Measurements from ENCODE around the gene TMEM135. TPM values are rescaled to one million over a fixed set of nuclear protein-coding genes. Genes with fewer than 3 reads are reported as not detected.
"Not testable (repeated sequence)": the region's sequence is repeated elsewhere in the genome, so short reads cannot be mapped to it uniquely, and the experiment has no call there.

TMEM135 gene
- total RNA-seq, 1 donor from 2014 or later: 28.8 TPM

- Mint-ChIP-seq H3K9me3 (peaks cover 6% of the 10 kb centered on the region), H3K27ac (no peak overlapping the region), H3K4me3 (no peak overlapping the region), H3K36me3 (ENCODE audit: low read depth) (peaks cover 3% of the 10 kb centered on the region), H3K4me1 (ENCODE audit: low read depth) (no peaks in the 10 kb centered on the region), H3K27me3 (ENCODE audit: insufficient read depth) (no peaks in the 10 kb centered on the region)
- no peak for DNase-seq (ENCODE audit: low spot score)
- intact Hi-C loops (cut with micrococcal nuclease): no loop called here
Measured at GRCh38 chr11:87139475-87139874, 101.7 kb downstream of the TMEM135 start.

- Mint-ChIP-seq H3K4me1 (ENCODE audit: low read depth) (no peaks in the 10 kb centered on the region), H3K4me3 (no peak overlapping the region), H3K9me3 (peaks cover 6% of the 10 kb centered on the region), H3K36me3 (ENCODE audit: low read depth) (peaks cover 3% of the 10 kb centered on the region), H3K27me3 (ENCODE audit: insufficient read depth) (no peaks in the 10 kb centered on the region), H3K27ac (no peak overlapping the region)
- intact Hi-C loops (cut with micrococcal nuclease): no loop called here
- no peak for DNase-seq (ENCODE audit: low spot score)
Measured at GRCh38 chr11:87141322-87141721, 103.6 kb downstream of the TMEM135 start.

GRCh38 chr11:87141980-87142514, 104.3 kb downstream of the TMEM135 start:
- no peaks in the 10 kb centered on the region for H3K4me1 Mint-ChIP-seq (ENCODE audit: low read depth)
- intact Hi-C loops (cut with micrococcal nuclease): no loop called here

GRCh38 chr11:87142594-87142993, 104.9 kb downstream of the TMEM135 start:
- peaks cover 2% of the 10 kb centered on the region for H3K36me3 Mint-ChIP-seq (ENCODE audit: low read depth)
- no peaks in the 10 kb centered on the region for H3K27me3 Mint-ChIP-seq (ENCODE audit: insufficient read depth)
- intact Hi-C loops (cut with micrococcal nuclease): no loop called here
- H3K9me3 Mint-ChIP-seq: peaks cover 6% of the 10 kb centered on the region
- H3K27ac Mint-ChIP-seq: no peak overlapping the region
- no peak for DNase-seq (ENCODE audit: low spot score)
- no peak overlapping the region for H3K4me3 Mint-ChIP-seq
- no peaks in the 10 kb centered on the region for H3K4me1 Mint-ChIP-seq (ENCODE audit: low read depth)

More at GRCh38 chr11:87141980-87142514, 104.3 kb downstream of the TMEM135 start:
- H3K9me3 Mint-ChIP-seq: peaks cover 6% of the 10 kb centered on the region
- no peaks in the 10 kb centered on the region for H3K27me3 Mint-ChIP-seq (ENCODE audit: insufficient read depth)
- no peak overlapping the region for H3K27ac Mint-ChIP-seq
- DNase-seq (ENCODE audit: low spot score): no peak
- no peak overlapping the region for H3K4me3 Mint-ChIP-seq
- H3K36me3 Mint-ChIP-seq (ENCODE audit: low read depth): peaks cover 3% of the 10 kb centered on the region

GRCh38 chr11:87143641-87144040, 105.9 kb downstream of the TMEM135 start:
- H3K9me3 Mint-ChIP-seq: peaks cover 6% of the 10 kb centered on the region
- intact Hi-C loops (cut with micrococcal nuclease): loop anchor here (1.0 kb wide), 1 partner anchor 19 kb away; no protein-coding TSS in a partner anchor
- DNase-seq (ENCODE audit: low spot score): no peak
- no peak overlapping the region for H3K4me3 Mint-ChIP-seq
- H3K27me3 Mint-ChIP-seq (ENCODE audit: insufficient read depth): no peaks in the 10 kb centered on the region
- peaks cover 2% of the 10 kb centered on the region for H3K36me3 Mint-ChIP-seq (ENCODE audit: low read depth)
- H3K27ac Mint-ChIP-seq: no peak overlapping the region
- no peaks in the 10 kb centered on the region for H3K4me1 Mint-ChIP-seq (ENCODE audit: low read depth)

GRCh38 chr11:87144252-87144651, 106.5 kb downstream of the TMEM135 start:
- Mint-ChIP-seq H3K36me3 (ENCODE audit: low read depth) (peaks cover 3% of the 10 kb centered on the region), H3K4me1 (ENCODE audit: low read depth) (no peaks in the 10 kb centered on the region), H3K27me3 (ENCODE audit: insufficient read depth) (no peaks in the 10 kb centered on the region), H3K9me3 (peaks cover 5% of the 10 kb centered on the region), H3K4me3 (no peak overlapping the region), H3K27ac (no peak overlapping the region)
- no peak for DNase-seq (ENCODE audit: low spot score)
- intact Hi-C loops (cut with micrococcal nuclease): loop anchor here (1.0 kb wide), 1 partner anchor 20 kb away; no protein-coding TSS in a partner anchor

- Mint-ChIP-seq H3K4me1 (ENCODE audit: low read depth) (no peaks in the 10 kb centered on the region), H3K9me3 (no peaks in the 10 kb centered on the region), H3K27me3 (ENCODE audit: insufficient read depth) (no peaks in the 10 kb centered on the region), H3K36me3 (ENCODE audit: low read depth) (peaks cover 1% of the 10 kb centered on the region), H3K4me3 (no peak overlapping the region), H3K27ac (no peak overlapping the region)
- intact Hi-C loops (cut with micrococcal nuclease): no loop called here
- DNase-seq (ENCODE audit: low spot score): no peak
Measured at GRCh38 chr11:87148749-87149148, 111.0 kb downstream of the TMEM135 start.

- H3K4me1 Mint-ChIP-seq (ENCODE audit: low read depth); H3K4me3 Mint-ChIP-seq; H3K9me3 Mint-ChIP-seq; H3K27me3 Mint-ChIP-seq (ENCODE audit: insufficient read depth); intact Hi-C loops (cut with micrococcal nuclease); H3K27ac Mint-ChIP-seq; H3K36me3 Mint-ChIP-seq (ENCODE audit: low read depth); DNase-seq (ENCODE audit: low spot score): not testable (repeated sequence)
Measured at GRCh38 chr11:87149782-87150181, 112.0 kb downstream of the TMEM135 start.

GRCh38 chr11:87150936-87151335, 113.2 kb downstream of the TMEM135 start:
- H3K4me3 Mint-ChIP-seq: no peak overlapping the region
- intact Hi-C loops (cut with micrococcal nuclease): no loop called here
- H3K9me3 Mint-ChIP-seq: no peaks in the 10 kb centered on the region
- H3K27ac Mint-ChIP-seq: no peak overlapping the region
- H3K27me3 Mint-ChIP-seq (ENCODE audit: insufficient read depth): no peaks in the 10 kb centered on the region
- peaks cover 1% of the 10 kb centered on the region for H3K36me3 Mint-ChIP-seq (ENCODE audit: low read depth)
- no peak for DNase-seq (ENCODE audit: low spot score)
- no peaks in the 10 kb centered on the region for H3K4me1 Mint-ChIP-seq (ENCODE audit: low read depth)

- Mint-ChIP-seq H3K4me3 (no peak overlapping the region), H3K27ac (no peak overlapping the region), H3K4me1 (ENCODE audit: low read depth) (no peaks in the 10 kb centered on the region), H3K27me3 (ENCODE audit: insufficient read depth) (no peaks in the 10 kb centered on the region), H3K36me3 (ENCODE audit: low read depth) (no peaks in the 10 kb centered on the region), H3K9me3 (no peaks in the 10 kb centered on the region)
- intact Hi-C loops (cut with micrococcal nuclease): no loop called here
- no peak for DNase-seq (ENCODE audit: low spot score)
Measured at GRCh38 chr11:87154246-87154645, 116.5 kb downstream of the TMEM135 start.

- no peak overlapping the region for H3K4me3 Mint-ChIP-seq
- H3K36me3 Mint-ChIP-seq (ENCODE audit: low read depth): no peaks in the 10 kb centered on the region
- H3K4me1 Mint-ChIP-seq (ENCODE audit: low read depth): no peaks in the 10 kb centered on the region
- no peak overlapping the region for H3K27ac Mint-ChIP-seq
- no peaks in the 10 kb centered on the region for H3K9me3 Mint-ChIP-seq
- intact Hi-C loops (cut with micrococcal nuclease): no loop called here
- no peaks in the 10 kb centered on the region for H3K27me3 Mint-ChIP-seq (ENCODE audit: insufficient read depth)
- DNase-seq (ENCODE audit: low spot score): no peak
Measured at GRCh38 chr11:87156970-87157369, 119.2 kb downstream of the TMEM135 start.

- H3K4me3 Mint-ChIP-seq; intact Hi-C loops (cut with micrococcal nuclease); H3K27ac Mint-ChIP-seq; H3K27me3 Mint-ChIP-seq (ENCODE audit: insufficient read depth); H3K36me3 Mint-ChIP-seq (ENCODE audit: low read depth); DNase-seq (ENCODE audit: low spot score); H3K4me1 Mint-ChIP-seq (ENCODE audit: low read depth): not testable (repeated sequence)
- H3K9me3 Mint-ChIP-seq: peaks cover 23% of the 10 kb centered on the region
Measured at GRCh38 chr11:87169076-87169475, 131.3 kb downstream of the TMEM135 start.

- Mint-ChIP-seq H3K4me3 (no peak overlapping the region), H3K4me1 (ENCODE audit: low read depth) (no peaks in the 10 kb centered on the region), H3K9me3 (peaks cover 15% of the 10 kb centered on the region), H3K36me3 (ENCODE audit: low read depth) (peaks cover 6% of the 10 kb centered on the region), H3K27ac (no peak overlapping the region), H3K27me3 (ENCODE audit: insufficient read depth) (no peaks in the 10 kb centered on the region)
- no peak for DNase-seq (ENCODE audit: low spot score)
- intact Hi-C loops (cut with micrococcal nuclease): no loop called here
Measured at GRCh38 chr11:87173185-87174039, 135.7 kb downstream of the TMEM135 start.

Measured in activated T-helper 1 cell treated with anti-CD3 and anti-CD28 coated beads, Interleukin-12 subunit alpha, Interleukin-12 subunit beta, Interleukin-2, Interleukin-4 antibody, amounts not matched to agents 30 ng/mL and 10 ng/mL and 1 ng/mL, durations not matched to agents 14 hours and 24 hours and 36 hours (primary cell).